IMR-90 (cell line): ENCODE results near the gene PODXL2. TPM values are rescaled to one million over a fixed set of nuclear protein-coding genes. Genes with fewer than 3 reads are reported as not detected.

Experiments used
- ATAC-seq: fragments of 200-7000 bp; cut with Tn5 transposase; 2 replicates; pipeline ENCODE4 v1.9.1; 2020; ENCODE audit warnings: low read depth, mild to moderate bottlenecking, moderate library complexity
- BruUV-seq: library from RNA; stranded (reverse); fragments of 400-500 nt; replicated peaks from 2 replicates; lab custom pipeline; 2021; lab: Mats Ljungman, UMichigan
- CTCF ChIA-PET: fragments of 300-600 bp; formaldehyde crosslinking; extraction: SDS; loops from one replicate; lab custom pipeline; 2021; ENCODE audit warnings: antibody characterized with exemption; lab: Yijun Ruan, JAX
- POLR2A ChIA-PET: fragments of 300-600 bp; sonication (Branson Sonifier 250); formaldehyde crosslinking; loops from one replicate; lab custom pipeline; 2022; ENCODE audit warnings: antibody characterized with exemption; ENCODE audit not compliant: unreplicated experiment; lab: Charles Lee
- DNase-seq: peaks from one replicate; pipeline ENCODE4 v3.0.0; 2013
- H2AFZ ChIP-seq: replicated peaks from 2 replicates; pipeline ENCODE3; 2013; ENCODE audit warnings: low read length, mild to moderate bottlenecking; ENCODE audit not compliant: poor library complexity
- H2AK5ac ChIP-seq: 2 replicates; pipeline ENCODE4 v1.6.1; 2013; ENCODE audit warnings: low read depth, low read length, inconsistent platforms
- H2AK9ac ChIP-seq: replicated peaks from 2 replicates; pipeline ENCODE3; 2013; ENCODE audit warnings: mild to moderate bottlenecking, low read depth, low read length, moderate library complexity; ENCODE audit not compliant: poor library complexity
- H2BK120ac ChIP-seq: 2 replicates; pipeline ENCODE4 v1.6.1; 2013; ENCODE audit warnings: low read depth, low read length, inconsistent platforms
- H2BK15ac ChIP-seq: 3 replicates; pipeline ENCODE4 v1.6.1; 2013; ENCODE audit warnings: low read depth, low read length, inconsistent platforms
- H2BK20ac ChIP-seq: 2 replicates; pipeline ENCODE4 v1.6.1; 2013; ENCODE audit warnings: low read depth, mild to moderate bottlenecking, inconsistent platforms, low read length, moderate library complexity
- H2BK5ac ChIP-seq: 2 replicates; pipeline ENCODE4 v1.6.1; 2013; ENCODE audit warnings: mild to moderate bottlenecking, low read depth, low read length, inconsistent platforms; ENCODE audit not compliant: poor library complexity, severe bottlenecking
- H3K14ac ChIP-seq: replicated peaks from 2 replicates; pipeline ENCODE4 v1.6.1; 2013; ENCODE audit warnings: low read depth, low read length, inconsistent platforms
- H3K18ac ChIP-seq: 2 replicates; pipeline ENCODE4 v1.6.1; 2013; ENCODE audit warnings: low read depth, low read length, control low read depth
- H3K23ac ChIP-seq: 2 replicates; pipeline ENCODE4 v1.6.1; 2013; ENCODE audit warnings: low read depth, low read length, inconsistent platforms
- H3K27ac ChIP-seq: 2 replicates; pipeline ENCODE4 v1.5.1; 2013; ENCODE audit warnings: mild to moderate bottlenecking, control low read depth, low read length; ENCODE audit not compliant: insufficient read depth
- H3K27me3 ChIP-seq: 2 replicates; pipeline ENCODE4 v1.6.1; 2013; ENCODE audit warnings: low read length; ENCODE audit not compliant: control insufficient read depth, insufficient read depth
- H3K36me3 ChIP-seq: 2 replicates; pipeline ENCODE4 v1.6.1; 2013; ENCODE audit warnings: low read length, mixed read lengths; ENCODE audit not compliant: control insufficient read depth, insufficient read depth
- H3K4ac ChIP-seq: 2 replicates; pipeline ENCODE4 v1.6.1; 2013; ENCODE audit warnings: low read depth, low read length, inconsistent platforms
- H3K4me1 ChIP-seq: 2 replicates; pipeline ENCODE4 v1.6.1; 2013; ENCODE audit warnings: low read length, mixed read lengths; ENCODE audit not compliant: control insufficient read depth, insufficient read depth
- H3K4me2 ChIP-seq: 2 replicates; pipeline ENCODE4 v1.6.1; 2013; ENCODE audit warnings: low read depth, mild to moderate bottlenecking, control low read depth, low read length, moderate library complexity
- H3K4me3 ChIP-seq: 2 replicates; pipeline ENCODE4 v1.5.1; 2013; ENCODE audit warnings: low read depth, mild to moderate bottlenecking, control low read depth, low read length, moderate library complexity; ENCODE audit not compliant: insufficient read depth
- H3K56ac ChIP-seq: 2 replicates; pipeline ENCODE4 v1.6.1; 2013; ENCODE audit warnings: low read length, inconsistent platforms; ENCODE audit not compliant: insufficient read depth; ENCODE audit errors: extremely low read depth
- H3K79me1 ChIP-seq, 2 experiments: 2 replicates each; pipeline ENCODE4 v1.6.1; 2013; ENCODE audit warnings: low read length in 2 of 2, inconsistent platforms in 1 of 2, low read depth in 1 of 2
- H3K9ac ChIP-seq: 2 replicates; pipeline ENCODE4 v1.6.1; 2013; ENCODE audit warnings: low read depth, low read length, control low read depth
- H3K9me1 ChIP-seq: 2 replicates; pipeline ENCODE4 v1.6.1; 2013; ENCODE audit warnings: low read length, inconsistent platforms; ENCODE audit not compliant: insufficient read depth
- H3K9me3 ChIP-seq: 2 replicates; pipeline ENCODE4 v1.6.1; 2013; ENCODE audit warnings: low read length; ENCODE audit not compliant: control insufficient read depth, insufficient read depth
- H4K20me1 ChIP-seq: 2 replicates; pipeline ENCODE4 v1.6.1; 2013; ENCODE audit warnings: low read length, inconsistent platforms; ENCODE audit not compliant: insufficient read depth
- H4K5ac ChIP-seq: 2 replicates; pipeline ENCODE4 v1.6.1; 2013; ENCODE audit warnings: mild to moderate bottlenecking, low read depth, low read length, control low read depth
- H4K8ac ChIP-seq, 2 experiments: 2 replicates each; pipeline ENCODE4 v1.6.1; 2013; ENCODE audit warnings: low read depth in 2 of 2, low read length in 2 of 2, control low read depth in 1 of 2, inconsistent platforms in 1 of 2
- H4K91ac ChIP-seq: 2 replicates; pipeline ENCODE4 v1.6.1; 2013; ENCODE audit warnings: low read depth, low read length, inconsistent platforms; ENCODE audit not compliant: insufficient read depth
- CEBPB ChIP-seq: IDR thresholded peaks from 2 replicates; pipeline ENCODE4 v1.6.1; 2012; ENCODE audit warnings: low read depth, low read length, improper control_type of control experiment
- CHD1 ChIP-seq: IDR thresholded peaks from 2 replicates; pipeline ENCODE4 v1.6.1; 2012; ENCODE audit warnings: low read depth, low read length, improper control_type of control experiment
- FOS ChIP-seq: fragments of 150-350 bp; IDR thresholded peaks from 2 replicates; pipeline ENCODE4 v1.6.1; 2016; ENCODE audit warnings: low read depth, low read length
- MAFK ChIP-seq: IDR thresholded peaks from 2 replicates; pipeline ENCODE4 v1.6.1; 2012; ENCODE audit warnings: low read depth, low read length, improper control_type of control experiment
- MAZ ChIP-seq: IDR thresholded peaks from 2 replicates; pipeline ENCODE4 v1.6.1; 2012; ENCODE audit warnings: low read depth, mild to moderate bottlenecking, low read length, improper control_type of control experiment, moderate library complexity, borderline replicate concordance
- MXI1 ChIP-seq: IDR thresholded peaks from 2 replicates; pipeline ENCODE4 v1.6.1; 2012; ENCODE audit warnings: low read depth, mild to moderate bottlenecking, low read length, moderate library complexity, borderline replicate concordance
- NFE2L2 ChIP-seq: fragments of 150-350 bp; IDR thresholded peaks from 2 replicates; pipeline ENCODE4 v1.6.1; 2016; ENCODE audit warnings: low read depth, mild to moderate bottlenecking, low read length
- POLR2A ChIP-seq: IDR thresholded peaks from 2 replicates; pipeline ENCODE4 v1.6.1; 2012; ENCODE audit warnings: mild to moderate bottlenecking, low read depth, low read length
- RAD21 ChIP-seq: IDR thresholded peaks from 2 replicates; pipeline ENCODE4 v1.6.1; 2012; ENCODE audit warnings: low read length, improper control_type of control experiment
- SMC3 ChIP-seq: fragments of 150-350 bp; IDR thresholded peaks from 2 replicates; pipeline ENCODE4 v1.6.1; 2016; ENCODE audit warnings: low read depth, mild to moderate bottlenecking, antibody characterized with exemption, low read length, moderate library complexity
- WGBS, 2 experiments: methylation state at CpG; one replicate each; pipeline versions ENCODE4 v1.1.5 to v1.1.7; 2013; ENCODE audit warnings: missing lambda C conversion rate in 2 of 2; ENCODE audit not compliant: insufficient read length in 1 of 2; ENCODE audit errors: extremely low coverage in 2 of 2; 5-methylcytosine and 5-hydroxymethylcytosine counted together
- dilution Hi-C: fragments of 300-500 bp; cut with HindIII; formaldehyde crosslinking; loops from one replicate; pipeline ENCODE4 v1.14.3; 2018; ENCODE audit warnings: low sequenced_read_pairs; ENCODE audit not compliant: unreplicated experiment
- in situ Hi-C: fragments of 300-500 bp; cut with MboI; formaldehyde crosslinking; loops from 3 replicates; pipeline ENCODE4 v1.14.3; 2019; ENCODE audit warnings: low sequenced_read_pairs, inconsistent platforms, mixed read lengths
- intact Hi-C: fragments of 100-400 bp; cut with micrococcal nuclease; formaldehyde crosslinking; loops from 2 replicates; pipeline ENCODE4 v1.10.0; 2022
- polyA plus RNA-seq, 3 experiments: library from polyadenylated mRNA; depleted of rRNA; stranded (reverse); fragments of >200 nt; gene quantifications; 2 replicates each; pipeline ENCODE4 v1.2.3, GENCODE V29; 2012; ENCODE audit warnings: low replicate concordance in 1 of 3
- total RNA-seq: library from RNA; depleted of rRNA; stranded (reverse); fragments of >200 nt; gene quantifications from 2 replicates; pipeline ENCODE4 v1.2.3, GENCODE V29; 2012
- TF ChIP-seq, protein P1 (sequence below): fragments of 150-350 bp; IDR thresholded peaks from 2 replicates; pipeline ENCODE4 v1.6.1; 2017; ENCODE audit warnings: mild to moderate bottlenecking, antibody characterized with exemption, low read length, low read depth
- TF ChIP-seq, protein P2 (sequence below): fragments of 150-350 bp; IDR thresholded peaks from 2 replicates; pipeline ENCODE4 v1.6.1; 2016; ENCODE audit warnings: low read depth, mild to moderate bottlenecking, low read length, moderate library complexity, borderline replicate concordance

The PODXL2 gene
- total and polyA plus RNA-seq, 2 of the 4 experiments (the other 2 are of a cell fraction) = 1.6 to 5.4 TPM

DNA sequence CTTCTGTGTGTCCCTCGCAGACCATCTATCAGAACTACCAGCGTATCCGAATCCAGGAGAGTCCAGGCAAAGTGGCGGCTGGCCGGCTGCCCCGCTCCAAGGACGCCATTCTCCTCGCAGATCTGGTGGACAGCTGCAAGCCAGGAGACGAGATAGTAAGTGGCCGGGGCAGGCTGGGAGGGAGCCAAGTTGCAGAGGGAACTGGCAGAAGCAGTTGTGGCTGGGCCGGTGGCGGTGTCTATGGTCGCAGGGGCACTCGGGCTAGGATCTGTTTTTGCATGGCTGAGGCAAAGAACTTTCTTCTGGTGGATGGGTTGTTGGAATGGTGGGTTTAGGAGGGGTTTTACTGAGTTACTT lies 20.6 kb upstream of the PODXL2 start:
- Histone ChIP-seq H3K27ac (no peak overlapping the region), H4K91ac (no peak overlapping the region), H2BK5ac (no peak overlapping the region), H2BK20ac (no peak overlapping the region), H3K9ac (no peak overlapping the region), H3K4me2 (no peak overlapping the region), H4K8ac (no peak overlapping the region), H3K4me1 (peaks cover 8% of the 10 kb centered on the region), H3K23ac (no peak overlapping the region), H2AK5ac (no peak overlapping the region), H3K4ac (no peak overlapping the region), H3K18ac (no peak overlapping the region), H3K56ac (no peak overlapping the region), H3K36me3 (peaks cover 33% of the 10 kb centered on the region), H4K5ac (no peak overlapping the region), H3K9me1 (peaks cover 4% of the 10 kb centered on the region; the same call in 1 of the 2 replicates), H3K4me3 (no peak overlapping the region), H2AFZ (no peak overlapping the region), H3K79me1 (0 out of 4 replicates have a peak, but pooled peaks cover 0 to 7% of the 10 kb centered on the region in 2 experiments), H2BK15ac (no peak overlapping the region), H2AK9ac (no peak overlapping the region), H4K20me1 (no peaks in the 10 kb centered on the region), H3K9me3 (no peaks in the 10 kb centered on the region), H3K27me3 (no peaks in the 10 kb centered on the region), H2BK120ac (no peak overlapping the region), H3K14ac (no peak overlapping the region)
- no peak for TF ChIP-seq MAFK
- TF ChIP-seq, protein P1, sequence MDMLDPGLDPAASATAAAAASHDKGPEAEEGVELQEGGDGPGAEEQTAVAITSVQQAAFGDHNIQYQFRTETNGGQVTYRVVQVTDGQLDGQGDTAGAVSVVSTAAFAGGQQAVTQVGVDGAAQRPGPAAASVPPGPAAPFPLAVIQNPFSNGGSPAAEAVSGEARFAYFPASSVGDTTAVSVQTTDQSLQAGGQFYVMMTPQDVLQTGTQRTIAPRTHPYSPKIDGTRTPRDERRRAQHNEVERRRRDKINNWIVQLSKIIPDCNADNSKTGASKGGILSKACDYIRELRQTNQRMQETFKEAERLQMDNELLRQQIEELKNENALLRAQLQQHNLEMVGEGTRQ = no peak
- no peak for TF ChIP-seq SMC3
- TF ChIP-seq CHD1 = no peak
- TF ChIP-seq MXI1 = no peak
- TF ChIP-seq RAD21 = no peak
- TF ChIP-seq CEBPB = no peak
- TF ChIP-seq MAZ = no peak
- no peak for TF ChIP-seq NFE2L2
- TF ChIP-seq, protein P2, sequence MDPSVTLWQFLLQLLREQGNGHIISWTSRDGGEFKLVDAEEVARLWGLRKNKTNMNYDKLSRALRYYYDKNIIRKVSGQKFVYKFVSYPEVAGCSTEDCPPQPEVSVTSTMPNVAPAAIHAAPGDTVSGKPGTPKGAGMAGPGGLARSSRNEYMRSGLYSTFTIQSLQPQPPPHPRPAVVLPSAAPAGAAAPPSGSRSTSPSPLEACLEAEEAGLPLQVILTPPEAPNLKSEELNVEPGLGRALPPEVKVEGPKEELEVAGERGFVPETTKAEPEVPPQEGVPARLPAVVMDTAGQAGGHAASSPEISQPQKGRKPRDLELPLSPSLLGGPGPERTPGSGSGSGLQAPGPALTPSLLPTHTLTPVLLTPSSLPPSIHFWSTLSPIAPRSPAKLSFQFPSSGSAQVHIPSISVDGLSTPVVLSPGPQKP = no peak
- TF ChIP-seq FOS = no peak
- TF ChIP-seq POLR2A = no peak
- 97% methylated on average over 10 of the region's 14 CpGs; no CpG with 5 or more reads in 1 of the 2 experiments for WGBS, 2 experiments
- no peak for DNase-seq
- intact Hi-C loops (no loop called here), dilution Hi-C loops (no loop called here), in situ Hi-C loops (no loop called here)
- no peak for ATAC-seq
- CTCF ChIA-PET = interaction anchor here (1.0 kb wide), 1 partner anchor 44 kb away, joined by 5 read pairs; no protein-coding TSS in a partner anchor
- no TSS peak for BruUV-seq
- POLR2A ChIA-PET = no interaction called here
